PC-9 (cell line): ENCODE results near the gene GRIFIN.

Experiments used
- CTCF ChIP-seq: fragments of 200-600 bp; sonication (generic); conservative IDR thresholded peaks from 2 replicates; pipeline ENCODE4 v1.6.1; 2017; ENCODE audit warnings: mixed run types, antibody characterized with exemption, mild to moderate bottlenecking, moderate library complexity
- EZH2 ChIP-seq: fragments of 200-600 bp; sonication (generic); IDR thresholded peaks from 2 replicates; pipeline ENCODE4 v1.8.0; 2017; ENCODE audit warnings: antibody characterized with exemption, low read depth

GRCh38 chr7:2484868-2485267 lies 8.7 kb upstream of the GRIFIN start:
- TF ChIP-seq CTCF (no peak), EZH2 (no peak)
